Stimulated activated naive CD8-positive, alpha-beta T cell treated with anti-CD3 and anti-CD28 coated beads, Interleukin-15, Interleukin-2, amounts not matched to agents 100 U/mL and 50 U/mL, for 24 hours (primary cell): Measurements from ENCODE around the gene CKAP4.

ENCODE experiments used
- ATAC-seq: fragments of 150-1000 bp; cut with Tn5 transposase; one replicate; pipeline ENCODE4 v1.10.0; 2021
- DNase-seq: peaks from one replicate; pipeline ENCODE4 v3.0.0; 2021

CKAP4 gene

GRCh38 chr12:106195621-106196027 is 52.2 kb downstream of the CKAP4 start:
- no peak for DNase-seq
- ATAC-seq = no peak

- no peak for DNase-seq
- no peak for ATAC-seq
Measured at GRCh38 chr12:106194351-106194750, 53.5 kb downstream of the CKAP4 start.

- DNase-seq (no peak), ATAC-seq (no peak)
Measured at GRCh38 chr12:106193394-106194215, 54.2 kb downstream of the CKAP4 start.

- ATAC-seq (no peak), DNase-seq (no peak)
Measured at GRCh38 chr12:106192659-106193393, 55.0 kb downstream of the CKAP4 start.

GRCh38 chr12:106190581-106190980 is 57.2 kb downstream of the CKAP4 start:
- ATAC-seq = no peak

GRCh38 chr12:106189341-106189740 is 58.5 kb downstream of the CKAP4 start:
- ATAC-seq (no peak), DNase-seq (no peak)

More at GRCh38 chr12:106190581-106190980, 57.2 kb downstream of the CKAP4 start:
- no peak for DNase-seq

- DNase-seq (no peak), ATAC-seq (no peak)
Measured at GRCh38 chr12:106188256-106188655, 59.6 kb downstream of the CKAP4 start.
